Stimulated activated CD4-positive, alpha-beta T cell treated with anti-CD3 and anti-CD28 coated beads, TNF-alpha, amount 100 ng/mL, for 24 hours (primary cell): ENCODE data around the gene CADPS2.

ENCODE experiments used
- DNase-seq, 3 experiments: peaks; one replicate each; pipeline ENCODE4 v3.0.0-alpha.2; 2020; ENCODE audit warnings: low read depth in 3 of 3

The CADPS2 gene

DNA sequence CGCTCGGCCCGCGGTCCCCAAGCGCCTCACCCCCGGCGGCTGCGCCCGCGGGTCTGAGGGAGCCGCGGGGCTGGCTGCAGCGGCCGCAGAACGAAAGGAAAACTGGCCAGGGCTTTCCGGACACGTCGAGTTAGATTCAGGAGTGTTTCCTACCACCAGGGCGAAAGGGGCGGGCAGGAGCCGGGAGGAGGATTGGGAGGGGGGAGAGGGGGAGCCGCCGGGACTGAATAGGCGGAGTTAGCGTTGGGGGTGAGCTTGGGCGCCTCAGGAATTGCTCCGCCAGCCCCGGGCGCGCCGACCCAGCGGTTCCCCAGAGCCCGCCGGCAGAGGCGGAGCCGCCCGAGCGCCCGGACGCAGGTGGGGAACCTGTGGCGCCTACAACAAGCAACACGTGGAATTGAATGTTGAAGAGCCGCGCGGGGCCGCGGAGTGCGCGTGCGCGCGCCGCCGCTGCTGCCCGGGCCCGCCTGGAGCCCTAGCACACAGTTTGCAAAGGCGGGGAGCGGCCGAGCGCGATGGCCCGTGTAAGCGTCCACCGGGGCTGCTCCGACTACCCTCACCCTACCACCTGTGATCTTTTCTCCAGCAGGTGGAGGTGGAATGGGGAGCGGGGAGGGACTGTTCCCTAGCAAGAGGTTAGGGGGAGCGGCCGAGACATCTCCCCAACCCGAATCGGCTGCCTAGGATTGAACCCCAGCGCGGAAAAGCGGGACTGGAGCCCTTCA is at the start of gene CADPS2:
Gene CADPS2, minus strand, starts transcription at position 104 of the 725 bp plus-strand sequence. CDS start 123 bp downstream, outside the sequence.
- DNase-seq, result no peak

DNA sequence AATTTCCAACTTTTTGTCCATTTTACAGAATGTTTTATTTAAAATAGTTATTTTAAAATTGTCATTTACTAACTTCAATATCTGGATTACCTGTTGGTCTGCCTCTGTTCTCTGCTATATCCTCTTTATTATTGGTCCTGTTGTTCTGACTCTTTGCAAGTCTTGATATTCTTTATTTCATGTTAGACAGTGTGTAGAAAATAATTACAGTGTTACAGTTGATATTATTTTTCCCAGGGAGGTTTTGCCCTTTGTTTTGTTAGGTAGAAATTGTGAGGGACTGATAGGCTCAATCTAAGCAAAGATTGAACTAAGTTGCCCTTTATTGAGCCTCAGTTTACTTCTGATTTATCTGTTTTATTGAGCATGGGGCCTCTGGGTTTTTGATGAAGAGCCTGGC is 49.4 kb upstream of the CADPS2 start:
- DNase-seq, result no peak

DNA sequence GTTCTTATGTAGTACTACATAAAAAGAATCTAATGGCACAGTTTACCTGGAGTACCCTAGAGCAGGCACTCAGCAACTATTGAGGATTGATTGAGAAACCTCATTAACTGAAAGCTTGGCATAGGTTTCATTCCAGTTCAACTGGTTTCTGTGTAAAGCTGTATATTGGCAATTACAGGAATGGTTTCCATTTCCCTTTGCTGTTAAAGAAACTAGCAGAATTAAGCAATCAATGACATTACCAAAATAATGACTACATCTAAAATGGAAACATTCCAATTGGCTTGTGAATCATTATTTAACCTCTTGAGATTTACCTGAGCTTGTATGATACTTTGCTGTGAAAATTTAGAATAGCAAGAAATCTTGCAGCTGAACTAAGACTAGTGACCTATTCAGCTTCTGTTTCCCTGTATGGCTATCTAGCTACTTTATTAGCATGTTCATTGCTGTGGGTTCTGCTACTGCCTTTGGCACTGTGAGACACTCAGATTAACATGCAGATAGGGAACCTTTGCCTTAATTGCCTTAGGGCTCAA is 33.5 kb upstream of the CADPS2 start:
- DNase-seq, result no peak

DNA sequence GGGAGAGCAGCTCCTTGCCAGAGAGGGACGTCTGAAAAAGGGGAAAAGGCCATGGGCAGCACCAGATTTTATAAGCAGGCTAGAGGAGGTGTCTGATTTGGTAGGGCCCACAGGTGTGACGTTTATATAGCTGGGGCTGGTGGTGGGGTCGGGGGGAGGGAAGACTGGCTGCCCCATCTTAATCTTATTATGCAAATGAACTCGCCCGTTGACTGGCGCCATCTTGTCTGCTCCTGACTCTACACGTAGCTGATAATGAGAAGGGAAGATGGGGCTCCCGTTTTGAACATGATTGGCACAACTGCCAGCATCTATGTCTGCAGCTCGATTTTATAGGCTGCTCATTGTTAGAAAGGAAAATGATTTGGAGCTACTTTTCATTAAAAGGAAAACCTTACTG is 28.6 kb upstream of the CADPS2 start:
- no peak for DNase-seq

DNA sequence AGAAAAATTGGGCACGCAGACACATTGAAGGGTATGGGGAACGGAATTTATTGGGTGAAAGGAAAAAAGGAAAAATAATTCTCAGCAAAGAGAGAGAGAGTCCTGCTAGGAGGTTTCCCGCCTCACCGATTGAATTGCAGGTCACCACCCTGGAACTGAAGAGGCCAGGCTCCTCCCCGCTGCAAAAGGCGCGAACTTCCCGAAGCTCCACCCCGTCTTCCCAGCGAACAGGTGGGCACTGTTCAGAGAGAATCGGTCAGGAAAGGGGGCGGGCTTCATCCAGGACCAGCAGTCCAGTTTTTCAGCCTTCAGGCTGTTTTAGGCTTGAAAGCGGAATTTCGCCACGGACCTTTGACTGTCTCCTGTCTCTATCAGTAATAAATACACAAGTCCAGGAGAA is 27.3 kb upstream of the CADPS2 start:
- no peak for DNase-seq

DNA sequence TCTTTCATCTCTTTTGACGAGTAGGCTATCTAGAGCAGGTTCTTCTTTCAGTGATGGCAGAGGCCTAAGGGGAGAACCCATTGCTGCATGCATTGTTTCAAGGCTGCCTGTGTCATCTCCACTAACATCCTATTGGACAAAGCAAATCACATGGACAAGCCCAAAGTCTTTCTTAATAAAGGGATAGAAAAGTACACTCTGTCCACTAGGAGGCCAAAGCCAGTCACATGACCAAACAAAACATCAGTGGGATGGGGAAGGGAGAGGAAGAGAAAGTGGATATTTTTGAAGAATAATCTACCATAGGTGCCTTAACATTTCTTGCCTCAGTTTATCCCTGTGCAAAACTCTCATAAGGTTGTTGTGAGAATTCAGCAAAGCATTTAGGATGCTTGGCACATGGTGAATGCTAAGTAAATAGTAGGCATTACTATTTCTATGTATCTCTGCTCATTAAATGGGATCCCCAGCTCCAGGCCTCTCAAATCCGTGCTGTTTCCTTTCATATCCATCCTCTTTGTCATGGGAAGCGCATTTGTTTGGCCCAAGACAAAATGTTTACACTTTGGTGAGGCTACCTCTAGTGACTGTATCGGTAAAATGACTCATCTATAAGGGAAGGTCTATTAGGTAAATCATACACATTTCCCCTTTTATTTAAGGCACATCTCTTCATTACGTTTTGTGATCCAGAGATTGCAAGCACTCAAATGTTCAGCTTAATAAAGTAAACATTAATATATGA is 16.7 kb upstream of the CADPS2 start:
- DNase-seq, result no peak

DNA sequence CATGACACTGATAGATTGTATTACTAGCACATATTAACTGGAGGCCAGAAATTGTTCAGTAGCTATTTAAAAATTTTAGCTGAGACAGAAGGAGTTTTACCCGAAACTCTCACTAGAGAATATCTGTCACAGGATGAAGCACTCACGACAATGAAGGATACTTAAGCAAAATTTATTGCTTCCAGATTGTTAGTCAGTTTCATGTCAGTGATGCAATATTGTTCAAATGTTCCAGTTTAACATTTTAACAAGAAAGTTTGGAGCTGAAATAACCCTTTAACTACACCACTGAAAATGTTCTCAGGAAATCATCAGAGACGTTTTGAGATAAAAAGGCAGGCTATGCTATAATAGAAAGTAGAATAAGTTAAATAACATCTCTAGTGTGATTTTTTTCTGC is 15.0 kb upstream of the CADPS2 start:
- DNase-seq, result no peak

DNA sequence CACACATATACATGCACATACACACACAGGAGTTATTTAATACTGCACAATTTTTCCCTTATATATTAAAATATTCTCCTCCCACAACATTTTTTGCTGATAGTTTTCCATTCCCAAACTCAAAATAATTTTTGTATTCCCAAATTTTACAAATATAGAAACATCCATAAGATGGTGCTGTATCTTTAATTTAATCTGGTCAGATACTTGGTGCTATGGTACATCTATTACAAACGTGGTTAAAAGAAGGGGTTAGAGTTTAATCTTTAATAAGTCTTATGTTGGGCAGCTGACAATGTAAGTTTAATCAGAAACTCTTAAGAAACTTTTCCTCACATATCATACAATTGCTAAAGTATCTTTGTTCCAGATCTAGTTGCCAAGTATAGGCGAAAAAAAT is 10.2 kb upstream of the CADPS2 start:
- no peak for DNase-seq

DNA sequence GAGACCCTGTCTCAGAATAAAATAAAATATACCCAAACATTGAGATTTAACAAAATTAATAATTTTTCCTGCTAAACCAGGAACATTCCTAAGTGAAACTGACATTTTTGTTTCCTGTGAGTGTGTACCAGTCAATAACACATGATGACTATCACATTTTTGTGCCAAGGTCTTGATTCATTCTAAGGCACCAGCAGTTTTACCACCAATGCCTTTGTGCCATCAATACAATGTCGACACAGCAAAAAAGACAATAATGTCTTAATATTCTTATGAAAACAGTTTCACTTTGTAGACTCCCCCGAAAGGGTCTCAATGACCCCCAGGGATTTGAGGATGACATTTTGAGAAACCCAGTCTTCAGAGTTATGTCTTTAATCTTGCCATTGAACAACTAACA is 7.2 kb upstream of the CADPS2 start:
- DNase-seq, result no peak

DNA sequence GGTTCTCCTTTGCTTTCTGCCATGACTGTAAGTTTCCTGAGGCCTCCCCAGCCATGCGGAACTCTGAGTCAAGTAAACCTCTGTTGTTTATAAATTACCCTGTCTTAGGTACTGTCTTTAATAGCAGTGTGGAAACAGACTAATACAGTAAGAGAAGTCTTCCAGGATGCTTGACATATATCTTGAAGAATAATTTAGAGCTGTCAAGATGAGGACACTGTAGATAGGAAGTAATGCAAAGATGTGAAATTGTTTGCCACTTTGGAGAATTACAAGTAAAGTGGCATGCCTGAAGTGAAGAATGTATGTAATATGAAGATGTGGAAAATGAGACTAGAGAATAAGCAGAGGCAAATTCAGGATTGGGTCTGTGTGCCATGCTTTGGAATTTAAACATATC is 2.9 kb upstream of the CADPS2 start:
- no peak for DNase-seq

DNA sequence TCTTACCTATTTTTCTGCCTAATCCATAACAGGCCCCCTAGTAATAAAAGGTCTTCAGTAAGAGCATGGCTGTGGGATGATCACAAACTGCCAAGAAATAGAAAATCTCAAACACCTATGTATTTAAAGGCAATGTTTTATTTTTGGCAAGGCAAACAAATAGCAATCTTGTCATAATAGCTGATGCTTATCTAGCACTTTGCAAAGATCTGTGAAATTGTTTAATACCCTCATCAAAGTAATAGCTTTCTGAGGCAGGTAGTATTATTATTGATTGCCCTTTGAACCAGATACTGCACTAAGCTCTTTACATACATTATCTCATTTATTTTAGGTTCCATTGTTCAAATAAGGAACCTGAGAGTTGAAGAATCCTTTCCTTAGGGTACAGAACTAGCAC is 1.6 kb upstream of the CADPS2 start:
- no peak for DNase-seq

DNA sequence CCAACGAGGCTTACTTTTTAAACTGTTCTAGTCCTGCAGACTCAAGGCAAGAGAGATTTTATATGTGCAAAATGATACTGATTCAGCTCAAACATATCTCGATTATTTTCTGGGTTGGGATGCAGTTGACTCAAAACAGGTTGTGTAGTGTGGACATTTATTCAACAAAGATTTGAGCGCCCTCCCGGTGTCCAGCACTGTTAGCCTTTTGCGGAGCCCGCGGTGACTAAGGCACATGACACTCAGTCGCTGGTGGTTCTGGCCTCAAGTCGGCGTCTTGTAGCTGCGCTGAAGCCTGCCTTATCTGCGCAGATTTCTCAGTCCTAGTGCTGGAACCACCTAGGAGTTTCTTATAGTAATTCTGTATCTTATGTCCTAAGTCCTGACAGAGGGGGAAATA is 938 bp upstream of the CADPS2 start:
- DNase-seq, result no peak

DNA sequence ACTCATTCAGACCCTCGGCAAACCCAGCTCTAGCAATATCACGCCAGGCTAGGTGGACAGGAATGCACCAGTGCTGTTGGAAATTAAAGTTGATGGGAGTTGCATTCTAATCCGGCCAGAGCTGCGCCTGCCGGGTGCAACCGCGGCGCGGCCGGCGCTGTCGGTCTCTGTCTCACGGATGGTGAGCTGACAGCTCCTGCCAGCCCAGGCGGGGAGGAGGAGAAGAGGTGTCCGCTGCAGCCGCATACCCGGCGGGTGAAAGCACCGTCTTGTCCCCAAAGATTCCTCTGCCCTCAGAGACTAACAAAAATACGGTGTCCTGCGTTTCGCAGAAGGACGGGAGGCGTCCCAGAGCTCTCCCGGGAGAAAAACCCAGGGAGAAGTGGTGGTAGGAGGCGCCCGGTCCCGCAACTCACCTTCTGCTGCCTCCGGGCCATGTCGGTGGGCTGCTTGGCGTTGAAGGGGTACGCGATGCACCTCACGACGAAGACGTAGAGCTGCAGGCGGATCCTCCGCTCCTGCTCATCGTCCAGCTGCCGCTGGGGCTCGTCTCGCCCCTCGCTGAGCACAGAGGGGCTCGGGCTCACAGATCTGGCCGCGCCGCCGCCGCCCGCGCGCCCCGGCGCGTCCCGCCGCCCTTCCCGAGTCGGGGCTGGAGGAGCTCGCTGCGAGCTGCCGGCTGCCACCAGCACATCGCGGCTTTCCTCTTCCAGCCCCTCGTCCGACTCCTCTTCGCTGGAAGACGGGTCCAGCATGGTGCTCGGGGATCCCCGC is 490 bp downstream of the CADPS2 start:
- no peak for DNase-seq

DNA sequence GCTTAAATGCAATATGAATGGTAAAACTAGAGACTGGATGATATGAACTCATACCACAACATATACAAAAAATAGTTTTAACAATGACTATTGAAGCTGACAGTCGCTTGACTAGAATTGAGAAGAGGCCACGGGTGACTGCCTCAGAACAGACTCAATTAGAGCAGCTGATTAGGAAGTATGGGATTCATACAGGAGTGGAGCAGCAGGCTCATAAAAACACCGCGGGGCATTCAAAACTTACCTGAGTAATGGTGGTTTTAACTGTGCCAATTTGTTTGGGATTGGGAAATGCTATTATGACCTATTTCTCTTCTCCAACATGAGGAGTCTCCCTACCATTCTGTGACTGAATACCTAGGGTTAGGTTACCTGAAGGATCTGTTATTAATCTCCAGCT is 2.1 kb downstream of the CADPS2 start:
- no peak for DNase-seq

DNA sequence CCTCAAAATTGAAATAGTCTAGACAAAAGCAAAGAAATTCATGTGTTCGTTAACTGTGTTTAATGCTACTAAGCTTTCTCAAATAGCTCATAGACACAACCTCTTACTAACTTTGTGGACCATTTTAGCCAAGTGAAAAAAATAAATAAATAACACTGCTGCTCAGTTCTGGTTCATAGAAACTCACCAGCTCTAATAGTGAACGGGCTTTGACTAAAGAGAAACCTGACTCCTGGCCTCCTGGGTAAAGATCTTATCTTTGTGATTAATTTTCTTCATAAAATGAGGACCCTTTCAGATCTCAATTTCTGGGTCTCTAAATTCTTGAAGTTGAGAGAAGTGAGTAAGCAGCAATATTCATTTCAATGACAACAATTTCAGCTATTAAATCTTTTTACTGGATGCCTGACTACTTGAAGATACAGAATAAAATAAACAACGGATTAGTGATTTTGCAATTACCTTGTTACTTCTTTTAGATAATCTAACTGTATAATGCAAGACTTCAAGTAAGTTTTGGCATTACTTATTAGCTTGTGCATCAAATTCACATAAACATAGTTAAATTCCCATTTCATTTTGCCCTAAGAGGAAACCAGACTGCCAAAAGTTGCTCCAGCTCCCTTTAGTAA is 3.1 kb downstream of the CADPS2 start:
- DNase-seq, result no peak

DNA sequence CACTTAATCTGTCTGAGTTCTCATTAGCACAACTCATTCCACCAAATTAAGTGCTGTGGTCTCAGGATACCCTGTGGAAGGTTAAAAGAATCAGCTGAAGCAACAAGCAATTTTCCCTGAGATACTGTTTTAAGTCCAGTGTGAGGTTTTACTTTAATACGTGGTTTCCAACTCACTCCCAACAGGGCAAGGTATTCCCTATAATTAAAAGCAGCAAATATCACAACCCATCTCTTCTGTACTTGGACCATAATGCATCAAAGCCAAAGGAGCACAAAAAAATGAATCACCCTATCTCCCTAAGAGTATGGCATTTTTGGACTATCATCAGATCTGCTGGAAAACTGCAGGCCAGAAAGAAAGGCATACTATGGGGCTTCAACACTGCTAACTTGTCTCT is 4.9 kb downstream of the CADPS2 start:
- no peak for DNase-seq

DNA sequence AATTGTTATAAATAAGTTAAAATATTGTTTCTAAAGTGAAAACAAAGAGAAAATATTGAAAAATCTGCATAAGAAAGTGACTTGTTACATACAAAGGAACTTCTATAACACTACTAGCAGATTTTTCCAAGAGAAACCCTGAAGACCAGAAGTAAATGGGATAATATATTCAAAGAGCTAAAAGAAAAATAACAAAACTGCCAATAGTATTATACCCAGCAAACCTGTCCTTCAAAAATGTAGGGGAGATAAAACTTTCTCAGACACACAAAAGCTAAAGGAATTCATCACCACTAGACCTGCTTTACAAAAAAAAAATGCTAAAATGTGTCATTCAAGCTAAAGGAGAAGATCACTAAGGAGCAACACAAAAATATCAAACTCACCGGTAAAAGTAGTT is 17.0 kb downstream of the CADPS2 start:
- no peak for DNase-seq

DNA sequence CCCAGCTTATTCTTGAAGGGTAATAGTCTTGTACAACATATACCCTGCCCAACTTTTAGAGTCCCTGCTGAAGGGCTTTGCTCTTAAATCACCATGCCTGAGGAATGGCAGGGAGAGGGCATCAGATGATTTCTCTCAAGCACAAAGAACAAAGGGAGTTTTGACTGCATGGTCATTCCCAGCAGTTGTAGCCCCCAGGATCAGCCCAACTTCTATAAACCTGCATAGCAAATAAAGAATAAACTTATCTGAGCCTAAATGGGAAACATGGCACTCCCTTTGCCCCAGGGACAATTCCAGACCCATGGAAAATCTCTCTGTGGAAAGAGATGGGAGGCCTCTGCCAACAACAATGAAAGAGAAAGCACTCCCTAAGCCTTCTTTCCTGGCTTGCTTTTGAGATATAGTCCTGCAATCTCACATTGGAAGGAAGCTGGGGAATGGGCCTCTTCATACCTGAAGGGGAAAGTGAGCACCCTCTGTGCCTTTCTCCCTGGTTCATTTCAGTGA is 18.7 kb downstream of the CADPS2 start:
- DNase-seq, result no peak

DNA sequence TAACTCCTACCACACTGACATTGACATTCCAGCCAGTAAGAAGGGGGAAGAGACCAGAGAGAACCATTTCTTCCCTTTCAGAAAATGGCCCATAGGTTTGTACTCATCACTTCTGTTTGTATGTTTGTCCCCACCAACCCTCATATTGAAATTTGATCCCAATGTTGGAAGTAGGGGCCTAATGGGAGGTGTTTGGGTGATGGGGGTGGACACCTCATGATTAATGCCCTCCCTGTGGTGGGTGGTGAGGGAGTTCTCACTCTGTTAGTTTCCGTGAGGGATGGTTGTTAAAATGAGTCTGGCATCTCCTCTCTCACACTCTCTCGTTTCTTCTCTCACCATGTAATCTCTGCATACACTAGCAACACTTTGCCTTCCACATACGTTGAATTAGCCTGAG is 21.4 kb downstream of the CADPS2 start:
- DNase-seq, result no peak

DNA sequence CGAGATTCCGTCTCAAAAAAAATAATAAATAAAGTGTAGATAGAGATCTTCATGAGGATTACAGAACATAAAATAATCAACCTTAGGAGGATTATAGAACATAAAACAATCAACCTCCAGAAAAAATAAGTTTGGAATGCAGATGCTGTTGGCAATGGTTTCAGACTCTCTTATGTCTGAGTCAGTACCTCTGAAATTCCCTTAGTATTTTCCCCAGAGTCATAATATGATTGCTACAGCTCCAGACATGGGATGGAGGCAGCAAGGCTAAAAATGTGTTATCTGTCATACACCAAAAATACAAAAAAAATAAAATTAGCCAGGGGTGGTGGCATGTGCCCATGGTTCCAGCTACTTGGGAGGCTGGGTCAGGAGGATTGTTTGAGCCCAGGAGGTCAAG is 22.2 kb downstream of the CADPS2 start:
- no peak for DNase-seq

DNA sequence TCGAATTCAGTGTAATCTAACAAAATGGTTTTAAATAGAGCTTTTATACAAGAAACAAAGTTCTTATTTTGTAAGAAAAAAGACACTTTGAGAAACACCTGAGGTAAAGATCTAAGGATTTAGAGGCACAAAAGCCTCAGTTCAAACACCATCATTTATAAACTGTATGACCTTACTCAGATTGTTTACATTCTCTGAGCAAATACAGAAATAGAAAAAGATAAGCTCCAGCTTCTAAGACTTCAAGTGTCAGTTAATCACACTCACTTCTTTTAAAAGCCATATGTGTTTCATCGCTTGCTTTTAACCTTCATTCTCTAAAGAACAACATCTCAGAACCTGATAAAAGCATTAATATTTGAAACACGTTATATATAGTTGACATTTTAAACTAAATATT is 27.9 kb downstream of the CADPS2 start:
- no peak for DNase-seq

DNA sequence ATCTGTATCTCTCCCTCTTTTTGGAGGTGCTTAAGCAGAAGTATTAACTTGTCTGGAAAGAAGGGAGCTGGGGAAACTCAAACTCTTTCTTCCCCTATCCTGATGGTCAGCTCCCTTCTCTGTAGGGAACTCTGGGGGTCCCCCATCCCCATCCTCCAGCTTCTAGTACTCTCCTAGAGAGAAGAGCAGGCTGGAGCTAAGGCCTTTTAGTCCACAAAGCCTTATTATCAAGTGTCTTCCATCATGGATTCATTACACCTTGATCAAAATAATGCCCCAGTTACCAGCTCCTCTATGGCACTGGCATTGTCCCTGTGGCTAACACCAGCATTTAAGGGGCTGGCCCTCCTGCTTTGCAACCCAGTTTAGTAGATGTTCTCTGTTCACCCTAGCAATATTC is 35.7 kb downstream of the CADPS2 start:
- DNase-seq, result no peak
